Suprapubic skin (tissue), 3 donors: Measurements from ENCODE around the gene KIDINS220.

Experiments used
- CTCF ChIP-seq, 2 donors: fragments of 200-600 bp in 1 of 2; fragments of 450-650 bp in 1 of 2; sonication (generic) in 1 of 2; IDR thresholded peaks; one replicate each; pipeline ENCODE4 v1.5.1; 2016 to 2019; ENCODE audit warnings: antibody characterized with exemption in 2 of 2, mild to moderate bottlenecking in 1 of 2, moderate library complexity in 1 of 2
- EP300 ChIP-seq: sonication (generic); formaldehyde crosslinking; IDR thresholded peaks from one replicate; pipeline ENCODE4 v1.6.1; 2017; ENCODE audit warnings: antibody characterized with exemption
- POLR2A ChIP-seq, 2 donors: fragments of 450-650 bp; IDR thresholded peaks; one replicate each; pipeline ENCODE4 v1.6.1; 2017; ENCODE audit warnings: antibody characterized with exemption in 2 of 2, mild to moderate bottlenecking in 2 of 2, moderate library complexity in 2 of 2

DNA sequence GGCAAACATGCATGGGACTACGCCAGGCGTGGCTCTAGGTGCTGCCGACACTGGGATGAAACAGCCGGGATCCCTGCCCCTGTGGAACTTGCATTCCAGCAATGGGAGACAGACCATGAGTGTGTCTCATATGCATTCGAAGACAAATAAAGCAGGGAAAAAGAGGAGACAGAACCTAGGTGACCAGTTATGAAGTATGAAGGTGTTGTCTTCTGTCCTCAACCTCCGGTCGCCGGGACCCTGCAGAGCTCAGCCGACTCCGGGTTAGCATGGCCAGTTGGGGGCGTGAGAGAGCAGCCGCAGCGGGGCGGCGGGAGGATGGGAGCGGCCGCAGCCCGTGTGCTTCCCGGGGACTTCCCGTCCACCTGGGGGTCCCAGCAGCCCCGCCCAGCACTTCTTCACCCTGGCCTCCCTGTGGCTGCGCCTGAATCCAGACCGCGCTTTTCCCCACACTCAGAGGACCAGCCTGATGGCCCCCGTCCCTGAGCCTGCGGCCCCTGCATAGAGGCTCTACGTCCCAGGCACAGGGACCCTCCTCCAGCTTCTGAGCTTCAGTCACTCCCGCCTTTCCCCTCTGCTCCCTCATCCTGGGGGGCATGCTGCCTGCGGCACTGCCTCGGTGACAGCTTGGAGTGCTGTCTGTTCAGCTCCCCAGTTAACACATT, 144.1 kb downstream of the KIDINS220 start:
- TF ChIP-seq CTCF (IDR thresholded peaks at IDR 0.05) (peak in 1 of 2 donors; percentile 64), POLR2A (IDR thresholded peaks at IDR 0.05) (no peak), EP300 (no peak)
